Hematopoietic multipotent progenitor cell treated with erythropoietin and hydrocortisone succinate and interleukin-3 and kit ligand, for 15 days (in vitro differentiated cells): ENCODE data around the gene OSBP2.

ENCODE experiments used
- DNase-seq: peaks from one replicate; pipeline ENCODE4 v3.0.0-alpha.2; 2015; ENCODE audit warnings: low spot score

OSBP2 gene

GRCh38 chr22:30869667-30870395 lies 175.2 kb downstream of the OSBP2 start:
- peak; percentile 87 for DNase-seq

GRCh38 chr22:30870451-30871345 lies 176.0 kb downstream of the OSBP2 start:
- no peak for DNase-seq

GRCh38 chr22:30871391-30872284 lies 177.0 kb downstream of the OSBP2 start:
- no peak for DNase-seq

GRCh38 chr22:30872285-30873041 lies 177.8 kb downstream of the OSBP2 start:
- peak; percentile 72 for DNase-seq

- DNase-seq, result no peak
These were observed 178.5 kb downstream of the OSBP2 start for GRCh38 chr22:30873086-30873650.

GRCh38 chr22:30873661-30874060 lies 179.0 kb downstream of the OSBP2 start:
- no peak for DNase-seq

GRCh38 chr22:30874431-30875370 lies 180.0 kb downstream of the OSBP2 start:
- DNase-seq, result no peak

GRCh38 chr22:30875481-30876215 lies 181.0 kb downstream of the OSBP2 start:
- no peak for DNase-seq

- no peak for DNase-seq
These were observed 181.6 kb downstream of the OSBP2 start for GRCh38 chr22:30876221-30876751.

- peak; percentile 78 for DNase-seq
These were observed 182.4 kb downstream of the OSBP2 start for GRCh38 chr22:30876915-30877553.

GRCh38 chr22:30877662-30878515 lies 183.2 kb downstream of the OSBP2 start:
- DNase-seq, result no peak

GRCh38 chr22:30878516-30879414 lies 184.1 kb downstream of the OSBP2 start:
- no peak for DNase-seq

GRCh38 chr22:30879415-30879797 lies 184.7 kb downstream of the OSBP2 start:
- DNase-seq, result no peak

GRCh38 chr22:30880181-30880601 lies 185.5 kb downstream of the OSBP2 start:
- no peak for DNase-seq

GRCh38 chr22:30880847-30881246 lies 186.2 kb downstream of the OSBP2 start:
- DNase-seq, result no peak
